Measurements from ENCODE around the gene SH3BP4. TPM values are rescaled to one million over a fixed set of nuclear protein-coding genes. Genes with fewer than 3 reads are reported as not detected.

Gene SH3BP4
- total RNA-seq, 1 donor, result 121 TPM

GRCh38 chr2:234935311-234935710, 16.5 kb upstream of the SH3BP4 start:
- DNase-seq (ENCODE audit: insufficient read length, low spot score, missing footprints), result no peak
- TF ChIP-seq, protein P1, sequence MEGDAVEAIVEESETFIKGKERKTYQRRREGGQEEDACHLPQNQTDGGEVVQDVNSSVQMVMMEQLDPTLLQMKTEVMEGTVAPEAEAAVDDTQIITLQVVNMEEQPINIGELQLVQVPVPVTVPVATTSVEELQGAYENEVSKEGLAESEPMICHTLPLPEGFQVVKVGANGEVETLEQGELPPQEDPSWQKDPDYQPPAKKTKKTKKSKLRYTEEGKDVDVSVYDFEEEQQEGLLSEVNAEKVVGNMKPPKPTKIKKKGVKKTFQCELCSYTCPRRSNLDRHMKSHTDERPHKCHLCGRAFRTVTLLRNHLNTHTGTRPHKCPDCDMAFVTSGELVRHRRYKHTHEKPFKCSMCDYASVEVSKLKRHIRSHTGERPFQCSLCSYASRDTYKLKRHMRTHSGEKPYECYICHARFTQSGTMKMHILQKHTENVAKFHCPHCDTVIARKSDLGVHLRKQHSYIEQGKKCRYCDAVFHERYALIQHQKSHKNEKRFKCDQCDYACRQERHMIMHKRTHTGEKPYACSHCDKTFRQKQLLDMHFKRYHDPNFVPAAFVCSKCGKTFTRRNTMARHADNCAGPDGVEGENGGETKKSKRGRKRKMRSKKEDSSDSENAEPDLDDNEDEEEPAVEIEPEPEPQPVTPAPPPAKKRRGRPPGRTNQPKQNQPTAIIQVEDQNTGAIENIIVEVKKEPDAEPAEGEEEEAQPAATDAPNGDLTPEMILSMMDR (IDR thresholded peaks at IDR 0.05; ENCODE audit: extremely low read depth, low read depth, low read length), result no peak
- H4K20me1 ChIP-seq (ENCODE audit: insufficient read depth, low read length), result no peaks in the 10 kb centered on the region

DNA sequence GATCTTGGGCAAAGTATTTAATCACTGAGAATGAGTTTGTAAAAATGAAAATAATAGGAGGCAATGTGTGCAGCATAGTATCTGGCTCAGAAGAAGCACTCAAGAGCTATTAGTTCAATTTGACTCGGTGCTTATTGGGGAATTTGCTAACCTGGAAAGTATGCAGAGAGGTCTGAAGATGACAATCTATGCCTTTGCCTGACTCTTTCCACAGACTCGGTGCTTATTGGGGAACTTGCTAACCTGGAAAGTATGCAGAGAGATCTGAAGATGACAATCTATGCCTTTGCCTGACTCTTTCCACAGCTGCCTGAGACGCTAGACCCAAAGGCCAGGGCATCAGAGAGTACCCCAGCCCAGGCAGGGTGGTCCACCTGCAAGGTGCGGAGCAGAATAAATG, 12.2 kb upstream of the SH3BP4 start:
- no peak for DNase-seq (ENCODE audit: insufficient read length, low spot score, missing footprints)
- no peak overlapping the region for H3K4me2 ChIP-seq (ENCODE audit: insufficient read depth, low read length)

More at GRCh38 chr2:234935311-234935710, 16.5 kb upstream of the SH3BP4 start:
- H3K4me3 ChIP-seq (ENCODE audit: insufficient read depth, low read length), result no peak overlapping the region
- H3K4me1 ChIP-seq (ENCODE audit: insufficient read depth, low read length), result no peaks in the 10 kb centered on the region
- no peak overlapping the region for H3K27ac ChIP-seq (ENCODE audit: low read depth, low read length)
- no peak overlapping the region for H2AFZ ChIP-seq (ENCODE audit: low read length)
- no peaks in the 10 kb centered on the region for H3K79me2 ChIP-seq (ENCODE audit: insufficient read depth, low read length)
- no peaks in the 10 kb centered on the region for H3K9me3 ChIP-seq (ENCODE audit: low read depth, low read length)
- peaks cover 11% of the 10 kb centered on the region for H3K27me3 ChIP-seq (ENCODE audit: insufficient read depth, low read length)
- H3K4me2 ChIP-seq (ENCODE audit: insufficient read depth, low read length), result no peak overlapping the region
- no peaks in the 10 kb centered on the region for H3K36me3 ChIP-seq (ENCODE audit: insufficient read depth, low read length)

GRCh38 chr2:234939996-234940395, 11.8 kb upstream of the SH3BP4 start:
- Histone ChIP-seq H3K4me3 (ENCODE audit: insufficient read depth, low read length) (no peak overlapping the region), H3K4me2 (ENCODE audit: insufficient read depth, low read length) (no peak overlapping the region), H2AFZ (ENCODE audit: low read length) (no peak overlapping the region), H4K20me1 (ENCODE audit: insufficient read depth, low read length) (no peaks in the 10 kb centered on the region), H3K27ac (ENCODE audit: low read depth, low read length) (no peak overlapping the region), H3K36me3 (ENCODE audit: insufficient read depth, low read length) (no peaks in the 10 kb centered on the region), H3K9me3 (ENCODE audit: low read depth, low read length) (no peaks in the 10 kb centered on the region), H3K79me2 (ENCODE audit: insufficient read depth, low read length) (no peaks in the 10 kb centered on the region), H3K4me1 (ENCODE audit: insufficient read depth, low read length) (no peaks in the 10 kb centered on the region), H3K27me3 (ENCODE audit: insufficient read depth, low read length) (peaks cover 11% of the 10 kb centered on the region)
- DNase-seq (ENCODE audit: insufficient read length, low spot score, missing footprints), result no peak
- TF ChIP-seq, protein P1 (IDR thresholded peaks at IDR 0.05; ENCODE audit: extremely low read depth, low read depth, low read length), result no peak

More for the DNA sequence above, 12.2 kb upstream of the SH3BP4 start:
- no peak overlapping the region for H3K27ac ChIP-seq (ENCODE audit: low read depth, low read length)
- no peak overlapping the region for H2AFZ ChIP-seq (ENCODE audit: low read length)
- no peak overlapping the region for H3K4me3 ChIP-seq (ENCODE audit: insufficient read depth, low read length)
- no peaks in the 10 kb centered on the region for H3K36me3 ChIP-seq (ENCODE audit: insufficient read depth, low read length)
- no peaks in the 10 kb centered on the region for H3K79me2 ChIP-seq (ENCODE audit: insufficient read depth, low read length)
- H4K20me1 ChIP-seq (ENCODE audit: insufficient read depth, low read length), result no peaks in the 10 kb centered on the region
- peaks cover 11% of the 10 kb centered on the region for H3K27me3 ChIP-seq (ENCODE audit: insufficient read depth, low read length)
- H3K4me1 ChIP-seq (ENCODE audit: insufficient read depth, low read length), result no peaks in the 10 kb centered on the region
- TF ChIP-seq, protein P1 (IDR thresholded peaks at IDR 0.05; ENCODE audit: extremely low read depth, low read depth, low read length), result no peak
- no peaks in the 10 kb centered on the region for H3K9me3 ChIP-seq (ENCODE audit: low read depth, low read length)

GRCh38 chr2:234940527-234940926, 11.3 kb upstream of the SH3BP4 start:
- H4K20me1 ChIP-seq (ENCODE audit: insufficient read depth, low read length), result no peaks in the 10 kb centered on the region
- no peaks in the 10 kb centered on the region for H3K9me3 ChIP-seq (ENCODE audit: low read depth, low read length)
- no peak overlapping the region for H3K27ac ChIP-seq (ENCODE audit: low read depth, low read length)
- H3K36me3 ChIP-seq (ENCODE audit: insufficient read depth, low read length), result no peaks in the 10 kb centered on the region
- no peak for DNase-seq (ENCODE audit: insufficient read length, low spot score, missing footprints)
- no peak overlapping the region for H2AFZ ChIP-seq (ENCODE audit: low read length)
- no peak overlapping the region for H3K4me2 ChIP-seq (ENCODE audit: insufficient read depth, low read length)
- H3K27me3 ChIP-seq (ENCODE audit: insufficient read depth, low read length), result peaks cover 11% of the 10 kb centered on the region
- TF ChIP-seq, protein P1 (IDR thresholded peaks at IDR 0.05; ENCODE audit: extremely low read depth, low read depth, low read length), result no peak
- no peaks in the 10 kb centered on the region for H3K4me1 ChIP-seq (ENCODE audit: insufficient read depth, low read length)
- H3K79me2 ChIP-seq (ENCODE audit: insufficient read depth, low read length), result no peaks in the 10 kb centered on the region
- no peak overlapping the region for H3K4me3 ChIP-seq (ENCODE audit: insufficient read depth, low read length)

All from osteoblast (primary cell).